Measurements from ENCODE around the gene TRIP12.
"Not testable (repeated sequence)": the region's sequence is repeated elsewhere in the genome, so short reads cannot be mapped to it uniquely, and the experiment has no call there.

Gene TRIP12

DNA sequence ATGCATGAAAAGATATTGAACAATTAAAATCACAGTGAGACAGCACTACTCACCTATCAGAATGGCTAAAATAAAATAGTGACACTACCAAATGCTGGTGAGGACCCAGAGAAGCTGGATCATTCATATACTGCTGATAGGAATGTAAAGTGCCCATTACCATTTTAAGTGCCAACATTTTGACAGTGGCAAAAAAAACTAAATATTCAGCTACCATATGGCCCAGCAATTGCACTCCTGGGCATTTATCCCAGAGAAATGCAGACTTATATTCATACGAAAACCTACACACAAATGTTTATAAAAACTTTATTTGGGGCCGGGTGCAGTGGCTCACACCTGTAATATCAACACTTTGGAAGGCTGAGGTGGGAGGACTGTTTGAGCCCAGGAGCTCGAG, 48.1 kb upstream of the TRIP12 start:
- Histone ChIP-seq H3F3A (ENCODE audit: insufficient read depth, low read length) (no peaks in the 10 kb centered on the region), H2AFZ (ENCODE audit: low read length) (no peak overlapping the region), H3K4me3 (ENCODE audit: low read length) (no peak overlapping the region), H3K27ac (ENCODE audit: low read length) (no peak overlapping the region), H3K79me2 (ENCODE audit: low read length) (no peaks in the 10 kb centered on the region), H3K4me2 (ENCODE audit: low read depth, low read length) (no peak overlapping the region), H3K4me1 (ENCODE audit: low read length) (no peaks in the 10 kb centered on the region), H3K9me3 (replicated peaks; ENCODE audit: insufficient read depth, low read length) (no peaks in the 10 kb centered on the region), H3K9me2 (replicated peaks; ENCODE audit: insufficient read depth, low read length) (no peaks in the 10 kb centered on the region), H4K20me1 (ENCODE audit: insufficient read depth, low read length) (no peaks in the 10 kb centered on the region), H3K9ac (ENCODE audit: low read length) (no peak overlapping the region), H3K36me3 (replicated peaks; ENCODE audit: insufficient read depth, low read length) (no peaks in the 10 kb centered on the region), H3K27me3 (replicated peaks; ENCODE audit: insufficient read depth, low read length) (no peaks in the 10 kb centered on the region)
- DNase-seq, result no peak
- TF ChIP-seq EZH2 (optimal IDR thresholded peaks at IDR 0.05; ENCODE audit: low read depth, low read length), result no peak
- no peak for TF ChIP-seq EZH2phosphoT487 (IDR thresholded peaks at IDR 0.05; ENCODE audit: low read length)
- no peak for TF ChIP-seq CTCF (IDR thresholded peaks at IDR 0.05; ENCODE audit: low read length)

- H4K20me1 ChIP-seq (ENCODE audit: insufficient read depth, low read length); H3K79me2 ChIP-seq (ENCODE audit: low read length); H3K4me3 ChIP-seq (ENCODE audit: low read length); H3K9ac ChIP-seq (ENCODE audit: low read length); H2AFZ ChIP-seq (ENCODE audit: low read length); DNase-seq; H3K27ac ChIP-seq (ENCODE audit: low read length); H3K4me2 ChIP-seq (ENCODE audit: low read depth, low read length); H3K27me3 ChIP-seq (replicated peaks; ENCODE audit: insufficient read depth, low read length); H3K36me3 ChIP-seq (replicated peaks; ENCODE audit: insufficient read depth, low read length); H3K9me2 ChIP-seq (replicated peaks; ENCODE audit: insufficient read depth, low read length); H3F3A ChIP-seq (ENCODE audit: insufficient read depth, low read length); H3K9me3 ChIP-seq (replicated peaks; ENCODE audit: insufficient read depth, low read length); H3K4me1 ChIP-seq (ENCODE audit: low read length): not testable (repeated sequence)
Measured at GRCh38 chr2:229963596-229963995, 41.8 kb upstream of the TRIP12 start.

DNA sequence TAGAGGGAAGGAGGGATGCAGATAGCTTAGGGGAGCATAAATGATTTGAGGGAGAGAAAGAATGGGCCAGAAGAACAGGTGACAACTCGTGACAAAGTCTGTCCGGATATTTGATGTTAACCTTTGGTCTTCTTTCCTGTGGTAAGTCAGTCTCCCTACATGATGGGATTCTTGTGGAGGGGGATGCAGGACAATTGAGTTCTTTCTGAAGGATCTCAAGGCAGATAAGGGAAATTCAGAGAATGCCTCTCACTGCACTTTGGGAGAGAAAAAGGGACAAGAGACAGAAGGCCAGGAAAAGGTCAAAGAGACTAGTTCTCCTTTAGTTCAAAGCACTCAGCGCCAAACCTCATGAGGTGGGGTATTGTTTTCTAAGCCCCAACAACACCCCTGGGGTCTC, 34.7 kb upstream of the TRIP12 start:
- Histone ChIP-seq H3K9me2 (replicated peaks; ENCODE audit: insufficient read depth, low read length) (no peaks in the 10 kb centered on the region), H3K4me2 (ENCODE audit: low read depth, low read length) (no peak overlapping the region)

GRCh38 chr2:229955663-229956062, 33.9 kb upstream of the TRIP12 start:
- H2AFZ ChIP-seq (ENCODE audit: low read length), result no peak overlapping the region
- no peak for TF ChIP-seq EZH2 (optimal IDR thresholded peaks at IDR 0.05; ENCODE audit: low read depth, low read length)
- no peak for TF ChIP-seq CTCF (IDR thresholded peaks at IDR 0.05; ENCODE audit: low read length)
- TF ChIP-seq EZH2phosphoT487 (IDR thresholded peaks at IDR 0.05; ENCODE audit: low read length), result no peak
- no peak for DNase-seq
- H3K9me2 ChIP-seq (replicated peaks; ENCODE audit: insufficient read depth, low read length), result no peaks in the 10 kb centered on the region
- H3K4me2 ChIP-seq (ENCODE audit: low read depth, low read length), result no peak overlapping the region
- no peaks in the 10 kb centered on the region for H3K27me3 ChIP-seq (replicated peaks; ENCODE audit: insufficient read depth, low read length)
- H3K36me3 ChIP-seq (replicated peaks; ENCODE audit: insufficient read depth, low read length), result no peaks in the 10 kb centered on the region
- no peak overlapping the region for H3K4me3 ChIP-seq (ENCODE audit: low read length)
- H3K79me2 ChIP-seq (ENCODE audit: low read length), result no peaks in the 10 kb centered on the region
- no peaks in the 10 kb centered on the region for H3K9me3 ChIP-seq (replicated peaks; ENCODE audit: insufficient read depth, low read length)
- H3K9ac ChIP-seq (ENCODE audit: low read length), result no peak overlapping the region
- H3K4me1 ChIP-seq (ENCODE audit: low read length), result no peaks in the 10 kb centered on the region
- H4K20me1 ChIP-seq (ENCODE audit: insufficient read depth, low read length), result no peaks in the 10 kb centered on the region
- H3K27ac ChIP-seq (ENCODE audit: low read length), result no peak overlapping the region
- no peaks in the 10 kb centered on the region for H3F3A ChIP-seq (ENCODE audit: insufficient read depth, low read length)

More for the DNA sequence above, 34.7 kb upstream of the TRIP12 start:
- H3K27ac ChIP-seq (ENCODE audit: low read length), result no peak overlapping the region
- no peaks in the 10 kb centered on the region for H4K20me1 ChIP-seq (ENCODE audit: insufficient read depth, low read length)
- TF ChIP-seq EZH2 (optimal IDR thresholded peaks at IDR 0.05; ENCODE audit: low read depth, low read length) (no peak), CTCF (IDR thresholded peaks at IDR 0.05; ENCODE audit: low read length) (no peak), EZH2phosphoT487 (IDR thresholded peaks at IDR 0.05; ENCODE audit: low read length) (no peak)
- H3K9ac ChIP-seq (ENCODE audit: low read length), result no peak overlapping the region
- H3K36me3 ChIP-seq (replicated peaks; ENCODE audit: insufficient read depth, low read length), result no peaks in the 10 kb centered on the region
- H2AFZ ChIP-seq (ENCODE audit: low read length), result no peak overlapping the region
- no peaks in the 10 kb centered on the region for H3K27me3 ChIP-seq (replicated peaks; ENCODE audit: insufficient read depth, low read length)
- H3K4me1 ChIP-seq (ENCODE audit: low read length), result no peaks in the 10 kb centered on the region
- H3K4me3 ChIP-seq (ENCODE audit: low read length), result no peak overlapping the region
- H3F3A ChIP-seq (ENCODE audit: insufficient read depth, low read length), result no peaks in the 10 kb centered on the region
- H3K9me3 ChIP-seq (replicated peaks; ENCODE audit: insufficient read depth, low read length), result no peaks in the 10 kb centered on the region
- no peak for DNase-seq
- no peaks in the 10 kb centered on the region for H3K79me2 ChIP-seq (ENCODE audit: low read length)

Measured in MM.1S (cell line).